GM12878 (cell line): ENCODE results near the gene BCAS3. TPM values are rescaled to one million over a fixed set of nuclear protein-coding genes. Genes with fewer than 3 reads are reported as not detected.

ENCODE experiments used
- ATAC-seq: fragments of 200-7000 bp; cut with Tn5 transposase; 3 replicates; pipeline ENCODE4 v1.9.1; 2020; ENCODE audit warnings: mild to moderate bottlenecking, moderate library complexity
- BruUV-seq: library from RNA; stranded (reverse); fragments of 400-500 nt; replicated peaks from 2 replicates; lab custom pipeline; 2021; lab: Mats Ljungman, UMichigan
- CTCF ChIA-PET: fragments of 300-600 bp; sonication (Branson Sonifier 250); formaldehyde crosslinking; extraction: SDS; loops from one replicate; lab custom pipeline; 2021; ENCODE audit warnings: inconsistent platforms; lab: Yijun Ruan, JAX
- POLR2A ChIA-PET: fragments of 350-600 bp; formaldehyde crosslinking; extraction: SDS; loops from one replicate; lab custom pipeline; 2021; ENCODE audit warnings: inconsistent platforms; lab: Charles Lee
- RAD21 ChIA-PET: fragments of 300-600 bp; sonication (Branson Sonifier 250); formaldehyde crosslinking; loops from one replicate; lab custom pipeline; 2023; ENCODE audit warnings: antibody characterized with exemption; ENCODE audit not compliant: unreplicated experiment; lab: Charles Lee
- SMC1A ChIA-PET: fragments of 300-600 bp; sonication (Branson Sonifier 250); formaldehyde crosslinking; loops from one replicate; lab custom pipeline; 2023; ENCODE audit not compliant: unreplicated experiment, uncharacterized antibody; lab: Charles Lee
- DNase-seq: peaks from one replicate; pipeline ENCODE4 v3.0.0-alpha.2; 2011; ENCODE audit warnings: low read depth, low spot score
- FAIRE-seq: peaks from 3 replicates; lab custom pipeline; 2011; peaks lifted over from hg19 to GRCh38; lab: Jason Lieb, UNC
- H2AFZ ChIP-seq: 2 replicates; pipeline ENCODE4 v1.6.0; 2011; ENCODE audit warnings: low read depth, low read length, control low read depth; ENCODE audit not compliant: control insufficient read depth
- H3K27ac ChIP-seq: 2 replicates; pipeline ENCODE4 v1.5.1; 2011; ENCODE audit warnings: control low read depth; ENCODE audit not compliant: control insufficient read depth, insufficient read depth
- H3K27me3 ChIP-seq, 2 experiments: replicated peaks in 1 of 2; 2 replicates each; pipeline versions ENCODE4 v1.6.0 to v1.6.1; 2011; ENCODE audit warnings: low read length in 1 of 2; ENCODE audit not compliant: control insufficient read depth in 2 of 2, insufficient read depth in 2 of 2
- H3K36me3 ChIP-seq, 2 experiments: 2 replicates each; pipeline ENCODE4 v1.5.1; 2011; ENCODE audit warnings: low read length in 1 of 2; ENCODE audit not compliant: control insufficient read depth in 2 of 2, insufficient read depth in 2 of 2
- H3K4me1 ChIP-seq: 2 replicates; pipeline ENCODE4 v1.6.1; 2011; ENCODE audit warnings: mild to moderate bottlenecking, low read length, moderate library complexity, mixed read lengths; ENCODE audit not compliant: control insufficient read depth, insufficient read depth
- H3K4me2 ChIP-seq: 2 replicates; pipeline ENCODE4 v1.6.0; 2011; ENCODE audit warnings: control low read depth; ENCODE audit not compliant: control insufficient read depth, insufficient read depth
- H3K4me3 ChIP-seq: fragments of 200-600 bp; sonication (generic); 2 replicates; pipeline ENCODE4 v1.5.1; 2016
- H3K79me2 ChIP-seq: 2 replicates; pipeline ENCODE4 v1.6.0; 2011; ENCODE audit warnings: low read length; ENCODE audit not compliant: control insufficient read depth, insufficient read depth
- H3K9ac ChIP-seq: 2 replicates; pipeline ENCODE4 v1.8.0; 2011; ENCODE audit warnings: low read length, control low read depth, mixed read lengths; ENCODE audit not compliant: control insufficient read depth, insufficient read depth
- H3K9me3 ChIP-seq: replicated peaks from 3 replicates; pipeline ENCODE4 v1.5.1; 2011; ENCODE audit warnings: mild to moderate bottlenecking, low read length; ENCODE audit not compliant: control insufficient read depth, insufficient read depth
- H4K20me1 ChIP-seq: 2 replicates; pipeline ENCODE4 v1.6.0; 2011; ENCODE audit not compliant: control insufficient read depth, insufficient read depth
- CTCF ChIP-seq, 3 experiments: IDR thresholded peaks in 2 of 3; conservative IDR thresholded peaks in 1 of 3; 2 replicates each; pipeline ENCODE4 v1.5.1; 2011; ENCODE audit warnings: low read depth in 3 of 3, low read length in 3 of 3, mild to moderate bottlenecking in 3 of 3, control low read depth in 2 of 3, moderate library complexity in 2 of 3, inconsistent platforms in 1 of 3, mixed read lengths in 1 of 3; ENCODE audit not compliant: control insufficient read depth in 2 of 3, insufficient read depth in 1 of 3; ENCODE audit errors: extremely low read depth in 1 of 3
- EZH2 ChIP-seq: IDR thresholded peaks from 2 replicates; pipeline ENCODE4 v1.6.1; 2012; ENCODE audit warnings: low read depth, mild to moderate bottlenecking, control low read depth, inconsistent platforms, low read length, borderline replicate concordance; ENCODE audit not compliant: control insufficient read depth
- NFXL1 ChIP-seq: fragments of 450-650 bp; IDR thresholded peaks from 2 replicates; pipeline ENCODE4 v1.6.1; 2017; ENCODE audit warnings: antibody characterized with exemption, mild to moderate bottlenecking, borderline replicate concordance
- NR2C2 ChIP-seq: IDR thresholded peaks from 2 replicates; pipeline ENCODE4 v1.6.1; 2011; ENCODE audit warnings: borderline replicate concordance, low read depth; ENCODE audit not compliant: control insufficient read depth, insufficient read length
- RAD21 ChIP-seq: IDR thresholded peaks from 2 replicates; pipeline ENCODE4 v1.6.1; 2011; ENCODE audit warnings: mild to moderate bottlenecking, low read depth, low read length, moderate library complexity; ENCODE audit not compliant: insufficient read depth
- REST ChIP-seq: IDR thresholded peaks from 2 replicates; pipeline ENCODE4 v1.6.1; 2012; ENCODE audit warnings: mild to moderate bottlenecking, low read depth, low read length
- WGBS: methylation state at CpG from one replicate; pipeline ENCODE4 v1.1.6; 2016; ENCODE audit warnings: low lambda C conversion rate; ENCODE audit not compliant: insufficient replicate concordance, insufficient coverage; ENCODE audit errors: missing lambda C conversion rate; 5-methylcytosine and 5-hydroxymethylcytosine counted together
- in situ Hi-C: fragments of 300-500 bp; cut with MboI; formaldehyde crosslinking; loops from 9 replicates; pipeline ENCODE4 v1.14.3; 2018; ENCODE audit warnings: mixed read lengths
- intact Hi-C: fragments of 100-400 bp; cut with micrococcal nuclease; formaldehyde crosslinking; loops from one replicate; pipeline ENCODE4 v1.14.2; 2022; ENCODE audit not compliant: unreplicated experiment
- polyA plus RNA-seq, 11 experiments: library from polyadenylated mRNA; depleted of rRNA in 4 of 11; unstranded in 6 of 11; stranded (reverse) in 5 of 11; fragments of >200 nt; fragmentation: Nextera tagmentation in 4 of 11; fragmentation: Illumina TruSeq in 1 of 11; extraction: Ambion mirVana in 4 of 11; extraction: Trizol in 1 of 11; gene quantifications; 1 replicate in 1 of 11; 2 replicates in 10 of 11; pipeline versions ENCODE4 v1.2.1 to v1.2.3, GENCODE V29; 2011 to 2016; ENCODE audit warnings: inconsistent platforms in 2 of 11, missing spikeins in 2 of 11, low read depth in 1 of 11
- total RNA-seq, 4 experiments: library from RNA; depleted of rRNA in 3 of 4; stranded (reverse); fragments of >200 nt in 3 of 4; fragmentation: Illumina TruSeq in 1 of 4; extraction: Trizol in 1 of 4; gene quantifications; 2 replicates each; pipeline versions ENCODE4 v1.2.1 to v1.2.3, GENCODE V29; 2013 to 2021

The BCAS3 gene
- total and polyA plus RNA-seq, 10 of the 15 experiments (the other 5 are each of a cell fraction or from before 2014, with no cell fraction given) = 2.1 to 11.0 (median 6.6) TPM

- Histone ChIP-seq H2AFZ (no peak overlapping the region), H3K4me3 (0 out of 2 replicates have a peak overlapping the region, but pooled peaks have one; percentile 32), H4K20me1 (no peaks in the 10 kb centered on the region), H3K9me3 (peaks cover 1% of the 10 kb centered on the region; the same call in 1 of the 3 replicates), H3K4me1 (peaks cover 4% of the 10 kb centered on the region; the same call in 1 of the 2 replicates), H3K79me2 (no peaks in the 10 kb centered on the region), H3K9ac (no peak overlapping the region), H3K27ac (no peak overlapping the region), H3K27me3 (peaks cover 28 to 45% of the 10 kb centered on the region in 2 experiments), H3K4me2 (peak overlapping the region; percentile 64), H3K36me3 (no peaks in the 10 kb centered on the region)
- no peak for DNase-seq
- ChIA-PET SMC1A (no interaction called here), POLR2A (no interaction called here), RAD21 (no interaction called here), CTCF (interaction anchor here (1.2 to 1.4 kb wide), 2 partner anchors 16 to 689 kb away, joined by 3 to 4 read pairs; no protein-coding TSS in a partner anchor)
- intact Hi-C loops = no loop called here
- ATAC-seq = peak; percentile 36
- TF ChIP-seq CTCF (IDR thresholded peaks at IDR 0.05 in 2 of 3, conservative IDR thresholded peaks at IDR 0.05 in 1 of 3; ENCODE audit: control insufficient read depth in 2 of 3, extremely low read depth in 1 of 3, insufficient read depth in 1 of 3, low read depth in 3 of 3, low read length in 3 of 3) = peak; percentile 35 to 43 (median 38); a peak in 3 of 6 replicates
- TF ChIP-seq NR2C2 = no peak
- 0 out of 2 replicates have a peak, but pooled peaks have one; percentile 43 for TF ChIP-seq EZH2
- no peak for TF ChIP-seq REST
- TF ChIP-seq RAD21 = 0 out of 2 replicates have a peak, but pooled peaks have one; percentile 5
- TF ChIP-seq NFXL1 = peak; percentile 68; the same call in 1 of the 2 replicates
- BruUV-seq = no TSS peak
- WGBS = 16% methylated on average over 48 of the region's 73 CpGs
- no peak for FAIRE-seq
- in situ Hi-C loops = loop anchor here (10.0 kb wide), 1 partner anchor 695 kb away; no protein-coding TSS in a partner anchor
These were observed 731.9 kb downstream of the BCAS3 start for GRCh38 chr17:61409301-61410112.
